ENCODE results near the gene LAMA3.
A peak's percentile ranks its signal among the peaks of the same experiment; 100 is the strongest.

The LAMA3 gene

GRCh38 chr18:23853448-23854195 is 164.4 kb downstream of the LAMA3 start:
- no peak for DNase-seq (ENCODE audit: low read depth)

GRCh38 chr18:23855721-23856120 is 166.5 kb downstream of the LAMA3 start:
- no peak for DNase-seq (ENCODE audit: low read depth)

- DNase-seq (ENCODE audit: low read depth): no peak
Measured at GRCh38 chr18:23856466-23857163, 167.4 kb downstream of the LAMA3 start.

GRCh38 chr18:23857164-23857552 is 167.9 kb downstream of the LAMA3 start:
- DNase-seq (ENCODE audit: low read depth): no peak

GRCh38 chr18:23857756-23858155 is 168.5 kb downstream of the LAMA3 start:
- no peak for DNase-seq (ENCODE audit: low read depth)

GRCh38 chr18:23859466-23860336 is 170.4 kb downstream of the LAMA3 start:
- no peak for DNase-seq (ENCODE audit: low read depth)

GRCh38 chr18:23861326-23861725 is 172.1 kb downstream of the LAMA3 start:
- DNase-seq (ENCODE audit: low read depth): no peak

GRCh38 chr18:23861805-23862470 is 172.7 kb downstream of the LAMA3 start:
- DNase-seq (ENCODE audit: low read depth): no peak

- no peak for DNase-seq (ENCODE audit: low read depth)
Measured at GRCh38 chr18:23864624-23865023, 175.4 kb downstream of the LAMA3 start.

GRCh38 chr18:23867006-23867405 is 177.8 kb downstream of the LAMA3 start:
- no peak for DNase-seq (ENCODE audit: low read depth)

- DNase-seq (ENCODE audit: low read depth): no peak
Measured at GRCh38 chr18:23868136-23868785, 179.0 kb downstream of the LAMA3 start.

- no peak for DNase-seq (ENCODE audit: low read depth)
Measured at GRCh38 chr18:23870676-23871380, 181.6 kb downstream of the LAMA3 start.

- DNase-seq (ENCODE audit: low read depth): peak; percentile 32
Measured at GRCh38 chr18:23871410-23871809, 182.2 kb downstream of the LAMA3 start.

GRCh38 chr18:23872701-23873550 is 183.7 kb downstream of the LAMA3 start:
- no peak for DNase-seq (ENCODE audit: low read depth)

GRCh38 chr18:23875966-23876895 is 187.0 kb downstream of the LAMA3 start:
- no peak for DNase-seq (ENCODE audit: low read depth)

- no peak for DNase-seq (ENCODE audit: low read depth)
Measured at GRCh38 chr18:23876921-23877320, 187.7 kb downstream of the LAMA3 start.

- DNase-seq (ENCODE audit: low read depth): no peak
Measured at GRCh38 chr18:23877371-23877770, 188.1 kb downstream of the LAMA3 start.

GRCh38 chr18:23878336-23878900 is 189.2 kb downstream of the LAMA3 start:
- DNase-seq (ENCODE audit: low read depth): no peak

GRCh38 chr18:23879126-23879525 is 189.9 kb downstream of the LAMA3 start:
- DNase-seq (ENCODE audit: low read depth): no peak
